Central memory CD8-positive, alpha-beta T cell (primary cell): Measurements from ENCODE around the gene PLEK.
A peak's percentile ranks its signal among the peaks of the same experiment; 100 is the strongest.
"Not testable (repeated sequence)": the region's sequence is repeated elsewhere in the genome, so short reads cannot be mapped to it uniquely, and the experiment has no call there.

ENCODE experiments used
- ATAC-seq: fragments of 150-1000 bp; cut with Tn5 transposase; replicated peaks from 2 replicates; pipeline ENCODE4 v1.10.0; 2022; ENCODE audit warnings: mild to moderate bottlenecking, moderate FRiP score, moderate number of reproducible peaks; ENCODE audit not compliant: poor library complexity, severe bottlenecking; ENCODE audit errors: extremely low read depth
- DNase-seq, 2 donors: peaks; one replicate each; pipeline ENCODE4 v3.0.0; 2021; ENCODE audit warnings: low spot score in 2 of 2
- H3K27ac Mint-ChIP-seq: one replicate; pipeline ENCODE4 v1.8.0; 2022; ENCODE audit warnings: low read depth, mild to moderate bottlenecking, moderate library complexity, mixed read lengths
- H3K27me3 Mint-ChIP-seq: one replicate; pipeline ENCODE4 v1.8.0; 2022; ENCODE audit warnings: mixed read lengths
- H3K36me3 Mint-ChIP-seq: one replicate; pipeline ENCODE4 v1.8.0; 2022; ENCODE audit warnings: mild to moderate bottlenecking, moderate library complexity, mixed read lengths; ENCODE audit not compliant: insufficient read depth
- H3K4me1 Mint-ChIP-seq: one replicate; pipeline ENCODE4 v1.8.0; 2022; ENCODE audit warnings: mixed read lengths
- H3K4me3 Mint-ChIP-seq: one replicate; pipeline ENCODE4 v1.8.0; 2022; ENCODE audit warnings: mild to moderate bottlenecking, moderate library complexity, mixed read lengths
- H3K9me3 Mint-ChIP-seq: one replicate; pipeline ENCODE4 v1.8.0; 2022; ENCODE audit warnings: mixed read lengths

Gene PLEK

GRCh38 chr2:68390586-68390985, 25.5 kb downstream of the PLEK start:
- ATAC-seq (no peak), DNase-seq (no peak)
- Mint-ChIP-seq H3K27ac (peak overlapping the region; percentile 36), H3K9me3 (no peaks in the 10 kb centered on the region), H3K4me3 (no peak overlapping the region), H3K27me3 (no peaks in the 10 kb centered on the region), H3K36me3 (peaks cover 84% of the 10 kb centered on the region), H3K4me1 (peaks cover 77% of the 10 kb centered on the region)

GRCh38 chr2:68391099-68391498, 26.0 kb downstream of the PLEK start:
- Mint-ChIP-seq H3K9me3 (no peaks in the 10 kb centered on the region), H3K4me1 (peaks cover 79% of the 10 kb centered on the region), H3K27me3 (no peaks in the 10 kb centered on the region), H3K27ac (peak overlapping the region; percentile 36), H3K36me3 (peaks cover 87% of the 10 kb centered on the region), H3K4me3 (peak overlapping the region; percentile 8)
- ATAC-seq (no peak), DNase-seq (no peak)

GRCh38 chr2:68391869-68392268, 26.8 kb downstream of the PLEK start:
- Mint-ChIP-seq H3K4me1 (peaks cover 79% of the 10 kb centered on the region), H3K27ac (peak overlapping the region; percentile 79), H3K4me3 (peak overlapping the region; percentile 8)

GRCh38 chr2:68396093-68396492, 31.0 kb downstream of the PLEK start:
- no peaks in the 10 kb centered on the region for H3K27me3 Mint-ChIP-seq
- H3K9me3 Mint-ChIP-seq: peaks cover 9% of the 10 kb centered on the region
- DNase-seq (no peak), ATAC-seq (no peak)
- H3K27ac Mint-ChIP-seq: peak overlapping the region; percentile 73
- H3K4me3 Mint-ChIP-seq: no peak overlapping the region
- peaks cover 77% of the 10 kb centered on the region for H3K36me3 Mint-ChIP-seq
- peaks cover 69% of the 10 kb centered on the region for H3K4me1 Mint-ChIP-seq

More at GRCh38 chr2:68391869-68392268, 26.8 kb downstream of the PLEK start:
- peaks cover 85% of the 10 kb centered on the region for H3K36me3 Mint-ChIP-seq
- ATAC-seq (no peak), DNase-seq (no peak)
- no peaks in the 10 kb centered on the region for H3K9me3 Mint-ChIP-seq
- H3K27me3 Mint-ChIP-seq: no peaks in the 10 kb centered on the region

GRCh38 chr2:68397704-68398263, 32.7 kb downstream of the PLEK start:
- H3K4me1 Mint-ChIP-seq: peaks cover 73% of the 10 kb centered on the region
- H3K9me3 Mint-ChIP-seq: peaks cover 15% of the 10 kb centered on the region
- H3K36me3 Mint-ChIP-seq: peaks cover 65% of the 10 kb centered on the region
- not testable (repeated sequence) for ATAC-seq, H3K27me3 Mint-ChIP-seq, DNase-seq, H3K4me3 Mint-ChIP-seq
- peak overlapping the region; percentile 73 for H3K27ac Mint-ChIP-seq

- peak; percentile 72 for ATAC-seq
- Mint-ChIP-seq H3K4me3 (peak overlapping the region; percentile 8), H3K9me3 (peaks cover 22% of the 10 kb centered on the region), H3K27ac (peak overlapping the region; percentile 29), H3K36me3 (peaks cover 21% of the 10 kb centered on the region), H3K4me1 (peaks cover 86% of the 10 kb centered on the region), H3K27me3 (no peaks in the 10 kb centered on the region)
- DNase-seq: no peak
Measured at GRCh38 chr2:68403199-68403644, 38.1 kb downstream of the PLEK start.

- H3K27ac Mint-ChIP-seq: peak overlapping the region; percentile 29
- no peaks in the 10 kb centered on the region for H3K27me3 Mint-ChIP-seq
- H3K9me3 Mint-ChIP-seq: peaks cover 22% of the 10 kb centered on the region
- no peak for DNase-seq
- H3K36me3 Mint-ChIP-seq: peaks cover 13% of the 10 kb centered on the region
- peaks cover 85% of the 10 kb centered on the region for H3K4me1 Mint-ChIP-seq
- peak overlapping the region; percentile 53 for H3K4me3 Mint-ChIP-seq
- ATAC-seq: no peak
Measured at GRCh38 chr2:68404164-68404563, 39.1 kb downstream of the PLEK start.

- Mint-ChIP-seq H3K27me3 (no peaks in the 10 kb centered on the region), H3K4me3 (peak overlapping the region; percentile 53), H3K36me3 (peaks cover 8% of the 10 kb centered on the region), H3K4me1 (peaks cover 87% of the 10 kb centered on the region), H3K9me3 (peaks cover 22% of the 10 kb centered on the region), H3K27ac (peak overlapping the region; percentile 29)
- ATAC-seq (peak; percentile 68), DNase-seq (no peak)
Measured at GRCh38 chr2:68404893-68405799, 40.1 kb downstream of the PLEK start.

- H3K4me1 Mint-ChIP-seq: peaks cover 66% of the 10 kb centered on the region
- DNase-seq (no peak), ATAC-seq (peak; percentile 61)
- H3K9me3 Mint-ChIP-seq: peaks cover 3% of the 10 kb centered on the region
- H3K27me3 Mint-ChIP-seq: no peaks in the 10 kb centered on the region
- peak overlapping the region; percentile 46 for H3K4me3 Mint-ChIP-seq
- peak overlapping the region; percentile 74 for H3K27ac Mint-ChIP-seq
- H3K36me3 Mint-ChIP-seq: no peaks in the 10 kb centered on the region
Measured at GRCh38 chr2:68411397-68412126, 46.5 kb downstream of the PLEK start.

- Mint-ChIP-seq H3K36me3 (peaks cover 2% of the 10 kb centered on the region), H3K27ac (peak overlapping the region; percentile 74), H3K9me3 (no peaks in the 10 kb centered on the region), H3K27me3 (no peaks in the 10 kb centered on the region), H3K4me1 (peaks cover 66% of the 10 kb centered on the region), H3K4me3 (peak overlapping the region; percentile 48)
- ATAC-seq: no peak
- no peak for DNase-seq
Measured at GRCh38 chr2:68412127-68412819, 47.2 kb downstream of the PLEK start.

- no peak for ATAC-seq
- Mint-ChIP-seq H3K4me3 (no peak overlapping the region), H3K4me1 (peaks cover 67% of the 10 kb centered on the region)
Measured at GRCh38 chr2:68413466-68413865, 48.4 kb downstream of the PLEK start.

GRCh38 chr2:68414452-68414851, 49.4 kb downstream of the PLEK start:
- no peak overlapping the region for H3K27ac Mint-ChIP-seq
- no peaks in the 10 kb centered on the region for H3K9me3 Mint-ChIP-seq
- H3K36me3 Mint-ChIP-seq: peaks cover 2% of the 10 kb centered on the region
- DNase-seq: no peak
- no peak for ATAC-seq
- no peaks in the 10 kb centered on the region for H3K27me3 Mint-ChIP-seq
- peaks cover 69% of the 10 kb centered on the region for H3K4me1 Mint-ChIP-seq
- no peak overlapping the region for H3K4me3 Mint-ChIP-seq

More at GRCh38 chr2:68413466-68413865, 48.4 kb downstream of the PLEK start:
- Mint-ChIP-seq H3K27ac (peak overlapping the region; percentile 74), H3K27me3 (no peaks in the 10 kb centered on the region), H3K9me3 (no peaks in the 10 kb centered on the region), H3K36me3 (peaks cover 2% of the 10 kb centered on the region)
- DNase-seq: no peak
